Fibroblast of lung (primary cell): ENCODE measurements around the gene D2HGDH.

ENCODE experiments used
- EZH2 ChIP-seq: IDR thresholded peaks from 2 replicates; pipeline ENCODE4 v1.5.1; 2012; ENCODE audit warnings: low read length, control low read depth, mild to moderate bottlenecking; ENCODE audit errors: missing control alignments
- TF ChIP-seq, protein P1 (sequence below), 2 donors: IDR thresholded peaks in 1 of 2; conservative IDR thresholded peaks in 1 of 2; 1 replicate in 1 of 2; 2 replicates in 1 of 2; pipeline ENCODE4 v1.5.1; 2011 to 2012; ENCODE audit warnings: low read length in 2 of 2, control low read depth in 1 of 2, inconsistent platforms in 1 of 2, low read depth in 1 of 2, mild to moderate bottlenecking in 1 of 2

DNA sequence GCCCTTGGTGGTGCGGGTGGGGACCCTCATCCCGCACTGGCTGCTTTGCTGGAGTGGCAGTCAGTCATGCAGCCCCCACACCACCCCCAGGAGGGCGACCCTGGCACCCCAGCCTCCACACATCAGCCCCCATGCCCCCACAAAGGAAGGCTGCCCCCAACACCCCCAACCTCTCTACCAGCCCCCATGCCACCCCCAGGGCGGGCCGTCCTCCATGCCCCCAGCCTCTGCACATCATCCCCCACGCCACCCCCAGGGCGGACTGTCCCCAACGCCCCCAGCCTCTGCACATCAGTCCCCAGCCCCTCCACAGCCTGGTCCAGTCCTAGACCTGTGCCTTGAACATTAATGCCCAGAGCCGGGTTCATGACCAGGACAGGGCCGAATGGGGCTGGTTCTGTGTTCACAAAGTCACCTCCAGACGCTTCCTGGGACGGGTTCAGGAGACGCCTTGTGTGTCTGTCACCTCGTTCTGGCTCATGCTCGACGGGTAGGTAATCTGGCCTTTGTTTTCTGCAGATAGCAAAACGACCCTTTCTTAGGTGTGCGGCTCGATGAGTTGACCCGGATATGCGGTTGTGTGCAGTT lies 18.4 kb downstream of the D2HGDH start:
- TF ChIP-seq, protein P1, sequence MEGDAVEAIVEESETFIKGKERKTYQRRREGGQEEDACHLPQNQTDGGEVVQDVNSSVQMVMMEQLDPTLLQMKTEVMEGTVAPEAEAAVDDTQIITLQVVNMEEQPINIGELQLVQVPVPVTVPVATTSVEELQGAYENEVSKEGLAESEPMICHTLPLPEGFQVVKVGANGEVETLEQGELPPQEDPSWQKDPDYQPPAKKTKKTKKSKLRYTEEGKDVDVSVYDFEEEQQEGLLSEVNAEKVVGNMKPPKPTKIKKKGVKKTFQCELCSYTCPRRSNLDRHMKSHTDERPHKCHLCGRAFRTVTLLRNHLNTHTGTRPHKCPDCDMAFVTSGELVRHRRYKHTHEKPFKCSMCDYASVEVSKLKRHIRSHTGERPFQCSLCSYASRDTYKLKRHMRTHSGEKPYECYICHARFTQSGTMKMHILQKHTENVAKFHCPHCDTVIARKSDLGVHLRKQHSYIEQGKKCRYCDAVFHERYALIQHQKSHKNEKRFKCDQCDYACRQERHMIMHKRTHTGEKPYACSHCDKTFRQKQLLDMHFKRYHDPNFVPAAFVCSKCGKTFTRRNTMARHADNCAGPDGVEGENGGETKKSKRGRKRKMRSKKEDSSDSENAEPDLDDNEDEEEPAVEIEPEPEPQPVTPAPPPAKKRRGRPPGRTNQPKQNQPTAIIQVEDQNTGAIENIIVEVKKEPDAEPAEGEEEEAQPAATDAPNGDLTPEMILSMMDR (conservative IDR thresholded peaks at IDR 0.05 in 1 of 2, IDR thresholded peaks at IDR 0.05 in 1 of 2; ENCODE audit: low read depth in 1 of 2, low read length in 2 of 2) = no peak
- TF ChIP-seq EZH2 = no peak
